ENCODE measurements around the gene CFAP46. TPM values are rescaled to one million over a fixed set of nuclear protein-coding genes. Genes with fewer than 3 reads are reported as not detected.

The CFAP46 gene
- total RNA-seq, 1 experiment from 2014 or later = 2.7 TPM

GRCh38 chr10:132946806-132947546 is 4.6 kb upstream of the CFAP46 start:
- DNase-seq (ENCODE audit: extremely low read depth, low read depth) = no peak

- DNase-seq (ENCODE audit: extremely low read depth, low read depth) = no peak
Measured at GRCh38 chr10:132946311-132946710, 3.9 kb upstream of the CFAP46 start.

GRCh38 chr10:132945894-132946255 is 3.5 kb upstream of the CFAP46 start:
- no peak for DNase-seq (ENCODE audit: extremely low read depth, low read depth)

- DNase-seq (ENCODE audit: extremely low read depth, low read depth) = no peak
Measured at GRCh38 chr10:132945125-132945893, 2.9 kb upstream of the CFAP46 start.

- no peak for DNase-seq (ENCODE audit: extremely low read depth, low read depth)
Measured at GRCh38 chr10:132944510-132944909, 2.1 kb upstream of the CFAP46 start.

GRCh38 chr10:132943791-132944404 is 1.5 kb upstream of the CFAP46 start:
- DNase-seq (ENCODE audit: extremely low read depth, low read depth) = no peak

GRCh38 chr10:132943058-132943790 is 854 bp upstream of the CFAP46 start:
- DNase-seq (ENCODE audit: extremely low read depth, low read depth) = no peak

GRCh38 chr10:132941640-132942051 is 724 bp downstream of the CFAP46 start:
- DNase-seq (ENCODE audit: extremely low read depth, low read depth) = no peak

- no peak for DNase-seq (ENCODE audit: extremely low read depth, low read depth)
Measured at GRCh38 chr10:132940791-132941465, 1.4 kb downstream of the CFAP46 start.

- DNase-seq (ENCODE audit: extremely low read depth, low read depth) = peak; percentile 65
Measured at GRCh38 chr10:132939957-132940790, 2.2 kb downstream of the CFAP46 start.

GRCh38 chr10:132939378-132939955 is 2.9 kb downstream of the CFAP46 start:
- DNase-seq (ENCODE audit: extremely low read depth, low read depth) = no peak

- no peak for DNase-seq (ENCODE audit: extremely low read depth, low read depth)
Measured at GRCh38 chr10:132938472-132939339, 3.7 kb downstream of the CFAP46 start.

GRCh38 chr10:132937861-132938260 is 4.5 kb downstream of the CFAP46 start:
- no peak for DNase-seq (ENCODE audit: extremely low read depth, low read depth)

GRCh38 chr10:132934953-132935352 is 7.4 kb downstream of the CFAP46 start:
- no peak for DNase-seq (ENCODE audit: extremely low read depth, low read depth)

- DNase-seq (ENCODE audit: extremely low read depth, low read depth) = no peak
Measured at GRCh38 chr10:132933308-132934042, 8.9 kb downstream of the CFAP46 start.

- DNase-seq (ENCODE audit: extremely low read depth, low read depth) = no peak
Measured at GRCh38 chr10:132932461-132933307, 9.7 kb downstream of the CFAP46 start.
